ENCODE results near the gene LRRC27.

DNA sequence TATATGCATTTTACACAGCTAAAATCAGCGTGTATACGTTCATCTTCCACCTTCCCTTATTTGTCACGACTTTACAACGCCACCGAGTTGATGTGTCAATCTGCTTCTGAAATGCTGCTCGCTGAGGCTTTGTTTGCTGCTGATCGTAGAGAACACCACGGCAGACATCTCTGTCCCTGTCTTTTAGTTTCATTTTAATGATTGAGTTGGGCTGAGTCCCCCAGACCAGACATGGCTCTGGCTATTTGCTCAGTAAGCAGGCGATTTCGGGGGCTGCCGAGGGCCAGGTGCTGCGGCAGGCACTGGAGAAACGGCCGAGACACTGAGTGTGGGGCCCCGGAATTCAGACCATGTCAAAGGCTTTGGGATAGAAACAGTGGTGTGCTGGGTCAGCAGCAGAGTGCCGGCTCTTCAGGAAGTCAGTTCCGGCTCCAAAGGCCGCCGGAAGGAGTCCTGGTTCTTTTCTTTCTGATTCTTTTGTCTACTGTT is 5.0 kb downstream of the LRRC27 start:
- TF ChIP-seq, protein P1, sequence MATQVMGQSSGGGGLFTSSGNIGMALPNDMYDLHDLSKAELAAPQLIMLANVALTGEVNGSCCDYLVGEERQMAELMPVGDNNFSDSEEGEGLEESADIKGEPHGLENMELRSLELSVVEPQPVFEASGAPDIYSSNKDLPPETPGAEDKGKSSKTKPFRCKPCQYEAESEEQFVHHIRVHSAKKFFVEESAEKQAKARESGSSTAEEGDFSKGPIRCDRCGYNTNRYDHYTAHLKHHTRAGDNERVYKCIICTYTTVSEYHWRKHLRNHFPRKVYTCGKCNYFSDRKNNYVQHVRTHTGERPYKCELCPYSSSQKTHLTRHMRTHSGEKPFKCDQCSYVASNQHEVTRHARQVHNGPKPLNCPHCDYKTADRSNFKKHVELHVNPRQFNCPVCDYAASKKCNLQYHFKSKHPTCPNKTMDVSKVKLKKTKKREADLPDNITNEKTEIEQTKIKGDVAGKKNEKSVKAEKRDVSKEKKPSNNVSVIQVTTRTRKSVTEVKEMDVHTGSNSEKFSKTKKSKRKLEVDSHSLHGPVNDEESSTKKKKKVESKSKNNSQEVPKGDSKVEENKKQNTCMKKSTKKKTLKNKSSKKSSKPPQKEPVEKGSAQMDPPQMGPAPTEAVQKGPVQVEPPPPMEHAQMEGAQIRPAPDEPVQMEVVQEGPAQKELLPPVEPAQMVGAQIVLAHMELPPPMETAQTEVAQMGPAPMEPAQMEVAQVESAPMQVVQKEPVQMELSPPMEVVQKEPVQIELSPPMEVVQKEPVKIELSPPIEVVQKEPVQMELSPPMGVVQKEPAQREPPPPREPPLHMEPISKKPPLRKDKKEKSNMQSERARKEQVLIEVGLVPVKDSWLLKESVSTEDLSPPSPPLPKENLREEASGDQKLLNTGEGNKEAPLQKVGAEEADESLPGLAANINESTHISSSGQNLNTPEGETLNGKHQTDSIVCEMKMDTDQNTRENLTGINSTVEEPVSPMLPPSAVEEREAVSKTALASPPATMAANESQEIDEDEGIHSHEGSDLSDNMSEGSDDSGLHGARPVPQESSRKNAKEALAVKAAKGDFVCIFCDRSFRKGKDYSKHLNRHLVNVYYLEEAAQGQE (IDR thresholded peaks at IDR 0.05; ENCODE audit: insufficient replicate concordance, low read depth), result no peak
- TF ChIP-seq CTCF (IDR thresholded peaks at IDR 0.05; ENCODE audit: insufficient read depth, low read length) (no peak), GABPA (IDR thresholded peaks at IDR 0.05; ENCODE audit: low read depth) (no peak)

Measured in HL-60 (cell line).